OCI-LY3 (cell line): Measurements from ENCODE around the gene NOD2.

Source experiments
- H2AFZ ChIP-seq: fragments of 200-600, 300-600 bp; shearing (Covaris generic); 2 replicates; pipeline ENCODE4 v1.6.0; 2014; ENCODE audit warnings: antibody characterized with exemption, low read depth, low read length
- H3K27ac ChIP-seq: fragments of 200-600, 300-600 bp; sonication (generic); 2 replicates; pipeline ENCODE4 v1.5.1; 2014; ENCODE audit warnings: mild to moderate bottlenecking, low read length, moderate library complexity, mixed read lengths
- H3K27me3 ChIP-seq: fragments of 200-600, 300-600 bp; sonication (generic); 2 replicates; pipeline ENCODE4 v1.6.1; 2014; ENCODE audit warnings: low read depth, low read length, mixed read lengths
- H3K36me3 ChIP-seq: fragments of 200-600, 300-600 bp; sonication (generic); replicated peaks from 2 replicates; pipeline ENCODE3; 2014; ENCODE audit warnings: low read depth, low read length, mixed read lengths
- H3K4me1 ChIP-seq: fragments of 300-600, 200-600 bp; sonication (generic); 2 replicates; pipeline ENCODE4 v1.6.1; 2014; ENCODE audit warnings: low read length, mixed read lengths
- H3K4me2 ChIP-seq: fragments of 200-600, 300-600 bp; sonication (generic); 2 replicates; pipeline ENCODE4 v1.6.1; 2014; ENCODE audit warnings: low read length, mixed read lengths
- H3K4me3 ChIP-seq: fragments of 300-600, 200-600 bp; sonication (generic); 2 replicates; pipeline ENCODE4 v1.5.1; 2014; ENCODE audit warnings: antibody characterized with exemption, mild to moderate bottlenecking, low read length, moderate library complexity
- H3K79me2 ChIP-seq: fragments of 300-600, 200-600 bp; shearing (Covaris generic); 2 replicates; pipeline ENCODE4 v1.6.1; 2014; ENCODE audit warnings: mild to moderate bottlenecking, low read length, mixed read lengths
- H3K9ac ChIP-seq: fragments of 300-600, 200-600 bp; shearing (Covaris generic); 2 replicates; pipeline ENCODE4 v1.6.0; 2014; ENCODE audit warnings: mild to moderate bottlenecking, low read length, moderate library complexity
- H3K9me3 ChIP-seq: fragments of 200-600, 300-600 bp; shearing (Covaris generic); 2 replicates; pipeline ENCODE4 v1.6.1; 2014; ENCODE audit warnings: low read length, mixed read lengths; ENCODE audit not compliant: insufficient read depth
- H4K20me1 ChIP-seq: fragments of 200-600, 300-600 bp; sonication (generic); 2 replicates; pipeline ENCODE4 v1.6.1; 2016; ENCODE audit warnings: low read length, mixed read lengths; ENCODE audit not compliant: insufficient read depth
- CTCF ChIP-seq: fragments of 200-600, 300-600 bp; sonication (generic); IDR thresholded peaks from 2 replicates; pipeline ENCODE4 v1.5.1; 2014; ENCODE audit warnings: antibody characterized with exemption, low read length, low read depth
- EZH2phosphoT487 ChIP-seq: fragments of 200-600 bp; shearing (Covaris generic); IDR thresholded peaks from 2 replicates; pipeline ENCODE4 v1.6.1; 2018; ENCODE audit warnings: antibody characterized with exemption, mixed run types, low read depth

Gene NOD2

GRCh38 chr16:50697881-50698767, 4.7 kb downstream of the NOD2 start:
- no peaks in the 10 kb centered on the region for H3K9me3 ChIP-seq
- peak overlapping the region; percentile 65 for H3K4me3 ChIP-seq
- peak overlapping the region; percentile 89 for H3K4me2 ChIP-seq
- no peak for TF ChIP-seq CTCF
- TF ChIP-seq EZH2phosphoT487: no peak
- no peaks in the 10 kb centered on the region for H3K27me3 ChIP-seq
- peak overlapping the region; percentile 81 for H2AFZ ChIP-seq
- no peaks in the 10 kb centered on the region for H3K79me2 ChIP-seq
- H4K20me1 ChIP-seq: no peaks in the 10 kb centered on the region
- H3K4me1 ChIP-seq: peaks cover 55% of the 10 kb centered on the region
- H3K9ac ChIP-seq: peak overlapping the region; percentile 46
- H3K36me3 ChIP-seq: peaks cover 4% of the 10 kb centered on the region
- H3K27ac ChIP-seq: peak overlapping the region; percentile 35

GRCh38 chr16:50699326-50700159, 6.1 kb downstream of the NOD2 start:
- no peak overlapping the region for H3K27ac ChIP-seq
- H3K4me3 ChIP-seq: no peak overlapping the region
- no peak overlapping the region for H2AFZ ChIP-seq
- H3K9me3 ChIP-seq: peaks cover 9% of the 10 kb centered on the region; the same call in 1 of the 2 replicates
- peaks cover 11% of the 10 kb centered on the region for H3K36me3 ChIP-seq
- H3K79me2 ChIP-seq: no peaks in the 10 kb centered on the region
- no peaks in the 10 kb centered on the region for H4K20me1 ChIP-seq
- no peak overlapping the region for H3K4me2 ChIP-seq
- no peaks in the 10 kb centered on the region for H3K27me3 ChIP-seq
- peaks cover 45% of the 10 kb centered on the region for H3K4me1 ChIP-seq
- TF ChIP-seq CTCF (no peak), EZH2phosphoT487 (no peak)
- no peak overlapping the region for H3K9ac ChIP-seq

- Histone ChIP-seq H3K36me3 (peaks cover 24% of the 10 kb centered on the region), H3K4me1 (peaks cover 33% of the 10 kb centered on the region), H4K20me1 (no peaks in the 10 kb centered on the region), H3K9ac (no peak overlapping the region), H3K27ac (no peak overlapping the region), H3K9me3 (peaks cover 22% of the 10 kb centered on the region), H3K79me2 (no peaks in the 10 kb centered on the region), H3K4me3 (no peak overlapping the region), H2AFZ (no peak overlapping the region), H3K27me3 (no peaks in the 10 kb centered on the region), H3K4me2 (no peak overlapping the region)
- TF ChIP-seq EZH2phosphoT487: no peak
- no peak for TF ChIP-seq CTCF
These were observed 9.3 kb downstream of the NOD2 start for GRCh38 chr16:50702725-50703124.

DNA sequence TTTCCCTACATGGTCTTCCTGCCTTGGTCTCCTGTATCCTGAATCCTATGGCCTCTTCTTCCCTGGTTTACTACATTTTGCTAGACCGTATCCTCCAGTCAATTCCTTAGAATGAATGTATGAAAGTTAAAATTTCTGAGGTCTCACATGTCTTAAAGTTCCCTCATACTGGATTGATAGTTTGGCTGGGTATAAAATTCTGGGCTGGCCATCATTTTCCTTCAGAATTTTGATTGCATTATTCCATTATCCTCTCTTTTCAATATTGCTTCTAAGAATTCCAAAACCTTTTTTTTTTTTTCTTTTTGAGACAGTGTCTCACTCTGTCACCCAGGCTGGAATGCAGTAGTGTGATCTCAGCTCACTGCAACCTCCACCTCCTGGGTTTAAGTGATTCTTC, 10.8 kb downstream of the NOD2 start:
- Histone ChIP-seq H3K9ac (no peak overlapping the region), H3K9me3 (peaks cover 22% of the 10 kb centered on the region), H2AFZ (no peak overlapping the region), H4K20me1 (no peaks in the 10 kb centered on the region), H3K4me1 (peaks cover 32% of the 10 kb centered on the region), H3K4me2 (no peak overlapping the region), H3K36me3 (peaks cover 24% of the 10 kb centered on the region), H3K27me3 (no peaks in the 10 kb centered on the region), H3K27ac (no peak overlapping the region), H3K4me3 (no peak overlapping the region), H3K79me2 (no peaks in the 10 kb centered on the region)
- TF ChIP-seq CTCF: no peak
- no peak for TF ChIP-seq EZH2phosphoT487
